SIG-M5 (cell line): Measurements from ENCODE around the gene HOXA2.

Experiments used
- DNase-seq: peaks from one replicate; lab custom pipeline; 2025; lab: John Stamatoyannopoulos, UW

Gene HOXA2

DNA sequence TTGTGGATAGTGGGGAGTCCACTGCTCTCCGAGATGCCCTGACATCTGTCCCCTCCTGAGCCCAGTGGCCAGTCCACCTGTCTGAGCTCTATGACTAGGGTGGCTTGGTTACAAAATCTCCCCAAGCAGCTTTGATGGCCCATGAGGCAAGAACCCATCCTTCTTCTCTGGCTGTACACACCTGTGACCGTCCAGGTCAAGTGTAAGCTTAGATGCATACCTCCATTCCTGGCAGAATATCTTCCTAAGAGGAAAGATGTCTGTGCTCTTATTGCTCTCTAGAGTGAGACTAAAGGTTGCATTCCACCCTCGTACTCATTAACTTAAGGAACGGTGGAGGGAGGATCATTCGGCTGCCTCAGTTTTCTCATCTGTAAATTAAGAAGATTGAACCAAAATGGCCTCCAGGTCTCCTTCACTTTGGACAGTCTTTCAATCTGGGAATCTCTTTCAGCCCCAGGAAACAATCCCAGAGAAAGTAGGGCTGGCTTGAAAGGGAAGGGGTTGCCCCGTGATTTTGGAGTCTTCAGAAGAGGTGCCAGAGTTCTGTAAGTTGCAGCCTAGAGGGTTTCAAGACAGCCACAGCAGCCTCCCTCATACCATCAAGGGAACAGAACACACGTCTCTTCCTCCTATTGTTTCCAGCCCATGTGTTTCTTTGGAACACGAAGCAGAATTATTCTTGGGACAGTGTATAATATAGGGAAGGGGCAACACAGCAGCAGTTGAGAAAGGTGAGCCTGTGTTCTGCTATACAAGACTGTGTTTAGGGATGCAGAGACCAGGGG is 22.6 kb upstream of the HOXA2 start:
- no peak for DNase-seq

GRCh38 chr7:27124096-27124901 is 21.8 kb upstream of the HOXA2 start:
- no peak for DNase-seq

- DNase-seq = no peak
Observed at GRCh38 chr7:27123477-27124053, 21.1 kb upstream of the HOXA2 start.

DNA sequence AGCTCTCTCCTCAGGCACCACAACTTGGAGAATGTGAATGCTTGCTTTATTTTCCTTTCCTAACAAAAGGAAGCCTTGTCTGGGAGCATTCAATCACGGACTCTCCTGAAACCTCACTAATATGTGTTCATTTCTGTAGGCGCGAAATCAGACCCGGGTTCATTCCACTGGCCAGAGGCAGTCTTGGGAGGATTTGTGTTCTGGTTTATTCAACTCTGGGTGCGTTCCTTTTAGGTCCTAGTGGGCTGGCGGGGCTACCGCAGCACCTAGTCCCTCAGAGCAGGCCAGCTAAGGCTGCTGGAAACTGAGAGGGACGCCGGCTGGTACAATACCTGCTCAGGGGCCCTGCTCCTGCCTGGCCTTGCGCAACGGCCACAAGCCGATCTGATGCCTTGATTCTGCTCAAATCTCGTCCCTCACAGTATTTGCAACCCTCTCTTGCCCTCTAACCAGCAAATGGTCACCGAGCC is 20.6 kb upstream of the HOXA2 start:
- no peak for DNase-seq

- DNase-seq = no peak
Observed at GRCh38 chr7:27122077-27122910, 19.8 kb upstream of the HOXA2 start.

- DNase-seq = no peak
Observed at GRCh38 chr7:27121684-27122076, 19.2 kb upstream of the HOXA2 start.

GRCh38 chr7:27119412-27119911 is 17.0 kb upstream of the HOXA2 start:
- DNase-seq = no peak

GRCh38 chr7:27118580-27118979 is 16.1 kb upstream of the HOXA2 start:
- no peak for DNase-seq

DNA sequence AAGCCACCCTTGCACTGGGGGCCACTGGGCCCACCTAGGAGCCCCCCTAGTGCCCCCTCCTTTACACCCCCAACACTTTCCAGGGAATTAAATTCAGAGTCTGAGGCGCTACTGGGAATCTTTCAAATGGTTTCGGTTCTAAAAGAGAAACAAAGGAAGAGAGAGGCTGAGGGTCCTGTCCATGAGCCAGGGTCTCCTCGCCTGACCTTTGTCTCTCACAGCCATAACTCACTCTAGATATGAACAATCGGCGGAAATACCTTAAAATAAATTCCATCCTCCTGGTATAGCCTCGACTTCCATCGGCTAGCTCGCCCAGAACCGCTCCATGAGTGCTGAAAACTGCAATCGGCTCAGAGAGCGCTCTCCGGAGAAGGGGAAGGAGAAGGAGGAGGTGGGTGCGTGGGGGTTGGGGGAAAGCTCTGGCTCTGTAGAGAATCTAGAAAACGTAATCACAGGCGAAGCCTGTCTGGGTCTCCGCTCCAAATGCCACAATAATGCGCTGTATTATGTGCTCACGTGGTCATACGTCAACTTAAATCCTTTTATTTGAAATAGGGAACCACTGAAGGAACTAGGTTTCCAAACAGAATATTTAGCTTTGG is 15.5 kb upstream of the HOXA2 start:
- DNase-seq = no peak

DNA sequence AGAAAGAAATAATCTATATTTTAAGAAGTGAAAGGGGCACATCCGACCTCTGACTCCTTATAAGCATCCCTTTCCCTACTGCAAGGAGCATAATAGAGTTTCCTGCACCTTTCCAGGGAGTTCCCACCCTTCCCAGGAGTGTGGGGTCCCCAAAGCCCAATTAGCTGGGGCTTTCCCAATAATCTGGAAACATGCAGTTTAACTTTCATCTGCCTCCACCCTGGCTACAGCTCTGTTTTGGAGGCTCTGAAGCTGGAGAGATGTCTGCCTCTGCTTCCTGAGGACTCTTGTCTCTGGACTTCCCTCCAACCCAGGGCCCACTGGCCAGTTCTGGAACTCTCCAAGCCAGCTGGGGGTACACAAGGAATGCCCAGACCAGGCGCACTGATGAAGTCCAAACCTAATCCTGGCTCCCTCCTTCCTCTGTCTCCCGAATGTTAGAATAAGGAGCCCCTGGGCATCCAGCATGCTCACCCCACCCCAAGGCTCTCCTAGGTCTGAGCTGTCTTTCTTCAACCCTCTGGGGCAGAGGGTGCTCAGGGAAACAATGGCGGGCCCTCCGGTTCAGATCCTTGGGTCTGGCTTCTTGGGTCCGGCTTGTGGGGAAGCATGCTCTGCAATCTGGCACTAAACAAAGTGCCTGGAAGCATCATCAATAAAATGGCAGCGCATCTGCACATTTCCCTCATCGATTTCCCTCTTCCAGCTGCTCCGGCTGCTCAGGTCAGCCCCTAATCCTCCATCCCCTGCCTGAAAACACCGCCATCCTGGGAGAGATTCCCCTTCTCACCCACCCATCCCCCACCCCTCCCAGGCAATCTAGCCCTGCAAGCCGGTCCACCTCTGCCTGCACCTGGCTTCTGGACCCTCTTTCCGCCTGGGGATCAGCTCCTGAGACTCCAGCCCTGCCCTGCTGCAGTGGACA is 14.7 kb upstream of the HOXA2 start:
- DNase-seq = no peak

GRCh38 chr7:27116031-27116961 is 13.8 kb upstream of the HOXA2 start:
- no peak for DNase-seq

GRCh38 chr7:27115221-27116026 is 12.9 kb upstream of the HOXA2 start:
- DNase-seq = no peak

- no peak for DNase-seq
Observed at GRCh38 chr7:27114881-27115220, 12.4 kb upstream of the HOXA2 start.

- DNase-seq = no peak
Observed at GRCh38 chr7:27113991-27114769, 11.7 kb upstream of the HOXA2 start.

DNA sequence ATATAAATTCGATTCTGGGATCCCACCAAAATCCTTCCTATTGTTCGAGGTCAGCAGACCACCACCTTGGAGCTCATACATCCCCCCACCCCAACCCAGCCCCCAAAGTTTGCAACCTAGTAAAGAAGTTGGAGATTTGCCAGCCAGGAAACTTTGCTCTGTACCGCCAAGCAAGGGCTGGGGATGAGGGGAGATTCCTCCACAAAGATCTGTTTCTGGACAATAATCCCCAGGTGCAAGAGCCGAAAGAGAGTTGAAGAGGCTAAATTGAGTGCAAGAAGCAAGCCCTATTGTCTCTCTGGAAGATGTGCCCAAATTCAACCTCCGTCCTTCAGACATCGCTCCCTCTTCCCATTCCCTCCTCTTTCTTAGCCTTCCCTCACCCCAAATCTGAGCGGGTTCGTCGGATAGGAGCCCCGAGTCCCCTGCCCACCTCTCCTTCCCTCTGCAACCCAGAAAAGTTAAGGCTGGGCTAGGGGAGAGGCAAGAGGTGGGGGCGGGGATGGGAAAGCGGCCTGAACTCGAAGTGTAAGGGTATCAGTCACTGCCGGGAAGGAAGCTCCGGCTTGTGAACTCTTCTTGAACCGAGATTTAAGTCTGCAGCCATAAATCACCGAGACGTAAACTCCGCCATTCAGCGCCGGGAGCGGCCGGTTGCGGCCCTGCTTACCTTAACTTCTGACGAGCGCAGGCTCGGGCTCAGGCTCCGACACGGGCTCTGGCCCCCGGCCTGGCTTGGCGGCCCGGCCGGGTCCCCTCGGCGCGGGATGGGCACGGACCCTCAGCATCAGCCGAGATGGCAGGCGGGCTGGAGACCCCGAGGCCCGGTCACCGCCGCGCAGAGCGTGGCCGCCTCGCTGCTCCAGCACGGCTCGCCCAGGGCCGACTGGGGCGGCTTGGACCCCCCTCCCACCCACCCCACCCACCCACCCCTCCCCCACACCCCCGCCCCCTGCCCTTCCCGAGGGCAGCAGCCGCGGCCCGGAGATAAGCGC is 10.8 kb upstream of the HOXA2 start:
- DNase-seq = no peak

- no peak for DNase-seq
Observed at GRCh38 chr7:27112361-27112760, 9.9 kb upstream of the HOXA2 start.
